Mesothelial cell of epicardium (in vitro differentiated cells): ENCODE results near the gene MARCHF3. TPM values are rescaled to one million over a fixed set of nuclear protein-coding genes. Genes with fewer than 3 reads are reported as not detected.

ENCODE experiments used
- DNase-seq, 2 experiments: peaks; one replicate each; pipeline ENCODE4 v3.0.0; 2021; ENCODE audit warnings: low spot score in 2 of 2; ENCODE audit not compliant: unreplicated experiment in 2 of 2
- H3K27ac Mint-ChIP-seq: 2 replicates; pipeline ENCODE4 v1.8.0; 2021; ENCODE audit warnings: mixed read lengths
- H3K27me3 Mint-ChIP-seq: 2 replicates; pipeline ENCODE4 v1.8.0; 2021; ENCODE audit warnings: low read depth, mixed read lengths
- H3K36me3 Mint-ChIP-seq: 2 replicates; pipeline ENCODE4 v1.8.0; 2021; ENCODE audit warnings: mixed read lengths
- H3K4me1 Mint-ChIP-seq: 2 replicates; pipeline ENCODE4 v1.8.0; 2021; ENCODE audit warnings: mixed read lengths
- H3K4me3 Mint-ChIP-seq: 2 replicates; pipeline ENCODE4 v1.8.0; 2021; ENCODE audit warnings: mild to moderate bottlenecking, moderate library complexity, mixed read lengths
- H3K9me3 Mint-ChIP-seq: 2 replicates; pipeline ENCODE4 v1.8.0; 2021; ENCODE audit warnings: mixed read lengths
- CTCF ChIP-seq: fragments of 200-600 bp; sonication (generic); IDR thresholded peaks from one replicate; pipeline ENCODE4 v1.5.0; 2021; ENCODE audit warnings: antibody characterized with exemption; ENCODE audit not compliant: unreplicated experiment
- total RNA-seq: library from RNA; stranded (reverse); gene quantifications from 3 replicates; pipeline ENCODE4 v1.2.1, GENCODE V29; 2021

MARCHF3 gene
- total RNA-seq, 1 donor from 2014 or later: 9.4 TPM

- Mint-ChIP-seq H3K4me3 (no peak overlapping the region), H3K27me3 (peaks cover 12% of the 10 kb centered on the region), H3K27ac (no peak overlapping the region), H3K36me3 (no peaks in the 10 kb centered on the region), H3K4me1 (peaks cover 42% of the 10 kb centered on the region), H3K9me3 (no peaks in the 10 kb centered on the region)
- TF ChIP-seq CTCF: no peak
- DNase-seq: no peak
Observed at GRCh38 chr5:126872561-126873354, 157.6 kb downstream of the MARCHF3 start.

GRCh38 chr5:126871441-126871840, 158.9 kb downstream of the MARCHF3 start:
- Mint-ChIP-seq H3K4me1 (peaks cover 32% of the 10 kb centered on the region), H3K4me3 (no peak overlapping the region), H3K27ac (no peak overlapping the region), H3K9me3 (no peaks in the 10 kb centered on the region), H3K27me3 (peaks cover 14% of the 10 kb centered on the region), H3K36me3 (no peaks in the 10 kb centered on the region)
- DNase-seq: peak in 1 of 2 experiments; percentile 3
- TF ChIP-seq CTCF: no peak

GRCh38 chr5:126869005-126869451, 161.3 kb downstream of the MARCHF3 start:
- H3K27ac Mint-ChIP-seq: no peak overlapping the region
- peaks cover 14% of the 10 kb centered on the region for H3K27me3 Mint-ChIP-seq
- peak in 1 of 2 experiments; percentile 59 for DNase-seq
- peaks cover 12% of the 10 kb centered on the region for H3K4me1 Mint-ChIP-seq
- H3K9me3 Mint-ChIP-seq: no peaks in the 10 kb centered on the region
- no peak for TF ChIP-seq CTCF
- H3K4me3 Mint-ChIP-seq: peak overlapping the region; percentile 50
- no peaks in the 10 kb centered on the region for H3K36me3 Mint-ChIP-seq

GRCh38 chr5:126868338-126869004, 161.9 kb downstream of the MARCHF3 start:
- Mint-ChIP-seq H3K27me3 (peaks cover 14% of the 10 kb centered on the region), H3K27ac (no peak overlapping the region), H3K4me3 (peak overlapping the region; percentile 50), H3K36me3 (no peaks in the 10 kb centered on the region), H3K4me1 (peaks cover 9% of the 10 kb centered on the region), H3K9me3 (no peaks in the 10 kb centered on the region)
- DNase-seq: peak in 1 of 2 experiments; percentile 19
- no peak for TF ChIP-seq CTCF

GRCh38 chr5:126866851-126867636, 163.3 kb downstream of the MARCHF3 start:
- peaks cover 14% of the 10 kb centered on the region for H3K27me3 Mint-ChIP-seq
- TF ChIP-seq CTCF: no peak
- H3K36me3 Mint-ChIP-seq: no peaks in the 10 kb centered on the region
- H3K4me3 Mint-ChIP-seq: no peak overlapping the region
- no peak overlapping the region for H3K27ac Mint-ChIP-seq
- peak in 1 of 2 experiments; percentile 20 for DNase-seq
- no peaks in the 10 kb centered on the region for H3K9me3 Mint-ChIP-seq
- H3K4me1 Mint-ChIP-seq: peaks cover 9% of the 10 kb centered on the region
